ENCODE data around the gene CLEC4F. TPM values are rescaled to one million over a fixed set of nuclear protein-coding genes. Genes with fewer than 3 reads are reported as not detected.

The CLEC4F gene
- total RNA-seq, 2 experiments from 2014 or later: not detected

DNA sequence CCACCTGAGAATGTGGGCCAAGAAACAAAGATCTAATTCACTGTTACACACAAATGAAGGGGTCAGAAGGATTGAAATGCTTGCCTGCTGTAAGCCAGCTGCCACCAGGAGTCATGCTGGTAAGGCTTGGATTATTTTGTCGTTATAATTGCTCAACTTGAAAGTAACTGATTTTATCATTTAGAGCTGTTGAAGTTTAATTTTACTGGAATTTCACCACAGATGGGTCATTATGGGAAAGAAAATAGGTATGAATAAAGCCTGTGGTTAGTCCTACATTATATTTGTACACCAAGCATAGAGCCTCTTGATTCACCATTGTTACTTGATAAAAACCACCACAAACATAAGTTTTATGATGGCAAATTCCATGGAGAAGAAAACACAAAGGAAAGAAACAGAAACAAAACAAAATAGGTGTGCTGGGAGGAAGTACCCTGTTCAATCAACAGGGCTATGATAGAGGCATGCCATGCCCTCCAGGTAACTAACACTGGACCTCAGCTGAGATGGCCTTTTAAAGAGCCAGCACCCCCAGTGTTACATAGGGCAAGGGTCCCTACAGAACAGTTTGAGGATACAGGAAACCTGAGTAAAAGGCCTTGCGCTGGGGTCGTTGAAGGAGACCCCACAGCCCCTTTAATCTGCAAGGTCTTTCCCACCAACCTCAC is 3.0 kb downstream of the CLEC4F start:
- H3K27ac Mint-ChIP-seq: no peak overlapping the region
- H3K4me1 Mint-ChIP-seq (ENCODE audit: low read depth): no peaks in the 10 kb centered on the region
- TF ChIP-seq, protein P1, sequence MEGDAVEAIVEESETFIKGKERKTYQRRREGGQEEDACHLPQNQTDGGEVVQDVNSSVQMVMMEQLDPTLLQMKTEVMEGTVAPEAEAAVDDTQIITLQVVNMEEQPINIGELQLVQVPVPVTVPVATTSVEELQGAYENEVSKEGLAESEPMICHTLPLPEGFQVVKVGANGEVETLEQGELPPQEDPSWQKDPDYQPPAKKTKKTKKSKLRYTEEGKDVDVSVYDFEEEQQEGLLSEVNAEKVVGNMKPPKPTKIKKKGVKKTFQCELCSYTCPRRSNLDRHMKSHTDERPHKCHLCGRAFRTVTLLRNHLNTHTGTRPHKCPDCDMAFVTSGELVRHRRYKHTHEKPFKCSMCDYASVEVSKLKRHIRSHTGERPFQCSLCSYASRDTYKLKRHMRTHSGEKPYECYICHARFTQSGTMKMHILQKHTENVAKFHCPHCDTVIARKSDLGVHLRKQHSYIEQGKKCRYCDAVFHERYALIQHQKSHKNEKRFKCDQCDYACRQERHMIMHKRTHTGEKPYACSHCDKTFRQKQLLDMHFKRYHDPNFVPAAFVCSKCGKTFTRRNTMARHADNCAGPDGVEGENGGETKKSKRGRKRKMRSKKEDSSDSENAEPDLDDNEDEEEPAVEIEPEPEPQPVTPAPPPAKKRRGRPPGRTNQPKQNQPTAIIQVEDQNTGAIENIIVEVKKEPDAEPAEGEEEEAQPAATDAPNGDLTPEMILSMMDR (IDR thresholded peaks at IDR 0.05): no peak
- DNase-seq: no peak
- CTCF ChIA-PET: no interaction called here
- intact Hi-C loops (cut with micrococcal nuclease): no loop called here
- no peaks in the 10 kb centered on the region for H3K9me3 Mint-ChIP-seq
- POLR2A ChIA-PET: no interaction called here
- peaks cover 4% of the 10 kb centered on the region for H3K27me3 Mint-ChIP-seq
- H3K4me3 Mint-ChIP-seq: no peak overlapping the region
- ATAC-seq: no peak
- no peaks in the 10 kb centered on the region for H3K36me3 Mint-ChIP-seq (ENCODE audit: low read depth)

DNA sequence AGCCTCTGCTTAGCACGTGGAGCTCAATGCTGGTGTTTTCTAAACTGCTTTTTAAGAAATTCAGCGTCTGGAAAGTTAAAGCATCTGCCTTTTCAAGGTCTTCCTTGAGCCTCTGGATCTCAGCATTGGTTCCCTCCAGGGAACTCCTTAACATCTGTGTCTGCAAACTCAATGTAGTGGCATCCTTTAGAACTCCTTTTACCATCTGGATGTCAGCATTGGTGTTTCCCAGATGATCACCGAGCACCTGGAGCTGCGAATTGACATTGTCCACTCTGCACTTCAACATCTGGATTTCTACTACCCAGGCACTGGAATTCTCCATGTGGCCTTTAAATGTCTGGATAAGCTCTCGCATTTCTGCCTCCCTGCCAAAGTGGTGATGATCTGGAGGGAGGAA is 3.7 kb downstream of the CLEC4F start:
- Mint-ChIP-seq H3K27me3 (peaks cover 4% of the 10 kb centered on the region), H3K9me3 (no peaks in the 10 kb centered on the region), H3K36me3 (ENCODE audit: low read depth) (no peaks in the 10 kb centered on the region), H3K4me1 (ENCODE audit: low read depth) (no peaks in the 10 kb centered on the region), H3K27ac (no peak overlapping the region), H3K4me3 (no peak overlapping the region)
- DNase-seq: no peak
- no peak for ATAC-seq
- ChIA-PET CTCF (interaction anchor here (1.2 kb wide), 1 partner anchor 9 kb away, joined by 3 read pairs; no protein-coding TSS in a partner anchor), POLR2A (no interaction called here)
- TF ChIP-seq, protein P1 (IDR thresholded peaks at IDR 0.05): no peak
- intact Hi-C loops (cut with micrococcal nuclease): no loop called here

DNA sequence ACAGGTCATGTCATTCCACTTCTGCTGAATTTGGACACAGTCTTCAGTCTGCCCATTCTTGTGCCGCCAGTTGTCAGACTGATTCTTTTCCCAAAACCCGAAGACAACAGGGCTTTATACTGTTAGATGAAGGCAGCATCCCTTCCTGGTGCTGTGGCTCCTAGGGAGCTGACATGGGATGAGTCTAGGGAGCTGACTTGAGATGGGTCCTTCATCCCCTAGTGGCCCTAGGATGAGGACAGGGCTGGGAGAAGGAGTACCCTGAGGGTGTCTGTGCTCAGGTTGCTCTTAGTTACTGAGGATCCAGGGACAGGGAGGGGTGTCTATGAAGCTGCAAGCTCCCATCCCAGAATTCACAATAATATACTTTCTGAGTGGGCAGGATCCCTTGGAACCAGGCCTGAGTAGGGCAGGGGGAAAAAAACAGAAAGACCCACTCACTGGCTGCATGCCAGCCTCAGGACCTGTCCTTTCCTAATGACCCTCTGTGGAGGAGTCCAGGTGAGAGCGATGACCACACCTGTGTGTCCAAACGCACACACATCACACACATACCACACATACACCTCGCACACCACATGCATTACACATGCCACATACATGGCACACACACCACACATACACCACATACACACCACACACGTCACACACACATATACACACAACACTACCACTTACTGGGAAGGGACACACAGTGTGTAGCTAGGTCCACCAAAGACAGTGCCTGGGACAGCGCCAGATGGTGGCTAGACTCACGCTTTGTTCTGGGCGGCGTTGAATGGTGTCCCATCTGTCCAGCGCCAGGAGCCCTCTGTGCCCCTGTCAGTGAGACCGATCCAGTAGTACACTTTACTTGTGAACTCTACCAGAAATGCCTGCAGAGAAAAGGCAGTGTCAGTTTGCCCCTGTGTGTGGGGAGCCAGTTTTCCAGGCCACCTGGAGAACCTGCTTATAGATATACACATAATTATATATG is 11.1 kb downstream of the CLEC4F start:
- DNase-seq (no peak), ATAC-seq (no peak)
- H3K27me3 Mint-ChIP-seq: peaks cover 4% of the 10 kb centered on the region
- H3K4me3 Mint-ChIP-seq: no peak overlapping the region
- intact Hi-C loops (cut with micrococcal nuclease): no loop called here
- ChIA-PET CTCF (interaction anchor here (0.6 to 0.9 kb wide), 2 partner anchors 21 to 151 kb away, joined by 3 read pairs; no protein-coding TSS in a partner anchor), POLR2A (no interaction called here)
- H3K9me3 Mint-ChIP-seq: no peaks in the 10 kb centered on the region
- no peak overlapping the region for H3K27ac Mint-ChIP-seq
- H3K36me3 Mint-ChIP-seq (ENCODE audit: low read depth): no peaks in the 10 kb centered on the region
- TF ChIP-seq, protein P1 (IDR thresholded peaks at IDR 0.05): no peak
- no peaks in the 10 kb centered on the region for H3K4me1 Mint-ChIP-seq (ENCODE audit: low read depth)

DNA sequence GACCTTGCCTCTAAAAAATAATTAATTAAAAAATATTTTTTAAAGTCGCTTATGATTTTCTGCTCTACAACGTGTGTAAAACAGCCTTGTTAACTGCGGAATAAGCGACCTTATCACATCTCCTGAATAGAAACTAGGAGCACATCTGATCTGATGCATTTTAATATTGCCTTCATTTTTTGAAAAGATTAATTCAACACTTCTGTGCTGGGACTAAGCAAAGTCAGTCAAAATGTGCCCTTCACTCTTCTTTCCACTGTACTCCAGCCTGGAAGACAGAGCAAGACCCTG is 12.6 kb downstream of the CLEC4F start:
- Mint-ChIP-seq H3K9me3 (no peaks in the 10 kb centered on the region), H3K36me3 (ENCODE audit: low read depth) (no peaks in the 10 kb centered on the region), H3K4me3 (no peak overlapping the region), H3K4me1 (ENCODE audit: low read depth) (no peaks in the 10 kb centered on the region), H3K27ac (no peak overlapping the region), H3K27me3 (peaks cover 4% of the 10 kb centered on the region)
- CTCF ChIA-PET: interaction anchor here (1.2 kb wide), 1 partner anchor 9 kb away, joined by 3 read pairs; no protein-coding TSS in a partner anchor
- intact Hi-C loops (cut with micrococcal nuclease): no loop called here
- TF ChIP-seq, protein P1 (IDR thresholded peaks at IDR 0.05): no peak
- DNase-seq: no peak
- POLR2A ChIA-PET: no interaction called here
- ATAC-seq: no peak
